Activated CD8-positive, alpha-beta T cell treated with anti-CD3 and anti-CD28 coated beads for 36 hours (primary cell): Measurements from ENCODE around the gene SIRPA. TPM values are rescaled to one million over a fixed set of nuclear protein-coding genes. Genes with fewer than 3 reads are reported as not detected.
"Not testable (repeated sequence)": the region's sequence is repeated elsewhere in the genome, so short reads cannot be mapped to it uniquely, and the experiment has no call there.

Experiments
- ATAC-seq: fragments of 200-7000 bp; cut with Tn5 transposase; one replicate; pipeline ENCODE4 v1.10.0; 2021; ENCODE audit warnings: mild to moderate bottlenecking, moderate library complexity
- CTCF ChIA-PET: fragments of 350-600 bp; sonication (Branson Sonifier 250); formaldehyde crosslinking; loops from one replicate; lab custom pipeline; 2021; ENCODE audit warnings: antibody characterized with exemption; lab: Charles Lee
- POLR2A ChIA-PET: fragments of 350-600 bp; sonication (Branson Sonifier 250); formaldehyde crosslinking; loops from one replicate; lab custom pipeline; 2021; ENCODE audit warnings: antibody characterized with exemption; lab: Charles Lee
- DNase-seq: peaks from one replicate; pipeline ENCODE4 v3.0.0-alpha.2; 2020
- H3K27ac Mint-ChIP-seq: one replicate; pipeline ENCODE4 v1.8.0; 2021; ENCODE audit warnings: mild to moderate bottlenecking, mixed read lengths
- H3K27me3 Mint-ChIP-seq: one replicate; pipeline ENCODE4 v1.8.0; 2021; ENCODE audit warnings: mixed read lengths
- H3K36me3 Mint-ChIP-seq: one replicate; pipeline ENCODE4 v1.8.0; 2021; ENCODE audit warnings: low read depth, mixed read lengths
- H3K4me1 Mint-ChIP-seq: one replicate; pipeline ENCODE4 v1.8.0; 2021; ENCODE audit warnings: low read depth, mixed read lengths
- H3K4me3 Mint-ChIP-seq: one replicate; pipeline ENCODE4 v1.8.0; 2021; ENCODE audit warnings: mild to moderate bottlenecking, moderate library complexity, mixed read lengths
- H3K9me3 Mint-ChIP-seq: one replicate; pipeline ENCODE4 v1.8.0; 2021; ENCODE audit warnings: mixed read lengths
- CTCF ChIP-seq: fragments of 200-600 bp; IDR thresholded peaks from one replicate; pipeline ENCODE4 v1.8.0; 2022; ENCODE audit warnings: antibody characterized with exemption, mild to moderate bottlenecking
- intact Hi-C: fragments of 100-400 bp; cut with micrococcal nuclease; formaldehyde crosslinking; loops from one replicate; pipeline ENCODE4 v1.10.0; 2022
- total RNA-seq, 2 experiments: library from RNA; stranded (reverse); gene quantifications; one replicate each; pipeline ENCODE4 v1.2.3, GENCODE V29; 2021

SIRPA gene
- total RNA-seq, 2 experiments from 2014 or later = 0.09 TPM

GRCh38 chr20:1908191-1908590, 13.0 kb downstream of the SIRPA start:
- ATAC-seq (no peak), DNase-seq (no peak)
- H3K27me3 Mint-ChIP-seq = peaks cover 10% of the 10 kb centered on the region
- no peaks in the 10 kb centered on the region for H3K9me3 Mint-ChIP-seq
- peaks cover 6% of the 10 kb centered on the region for H3K4me1 Mint-ChIP-seq
- no peak overlapping the region for H3K4me3 Mint-ChIP-seq
- intact Hi-C loops = no loop called here
- no peaks in the 10 kb centered on the region for H3K36me3 Mint-ChIP-seq
- ChIA-PET POLR2A (no interaction called here), CTCF (no interaction called here)
- H3K27ac Mint-ChIP-seq = no peak overlapping the region
- no peak for TF ChIP-seq CTCF

GRCh38 chr20:1909097-1909496, 13.9 kb downstream of the SIRPA start:
- H3K4me1 Mint-ChIP-seq = peaks cover 6% of the 10 kb centered on the region
- no peaks in the 10 kb centered on the region for H3K9me3 Mint-ChIP-seq
- DNase-seq = no peak
- H3K27ac Mint-ChIP-seq = no peak overlapping the region
- intact Hi-C loops = no loop called here
- ChIA-PET POLR2A (no interaction called here), CTCF (no interaction called here)
- no peaks in the 10 kb centered on the region for H3K36me3 Mint-ChIP-seq
- H3K4me3 Mint-ChIP-seq = no peak overlapping the region
- ATAC-seq = no peak
- no peak for TF ChIP-seq CTCF
- peaks cover 7% of the 10 kb centered on the region for H3K27me3 Mint-ChIP-seq

- ChIA-PET CTCF (interaction anchor here (1.1 kb wide), 1 partner anchor 12 kb away, joined by 4 read pairs; no protein-coding TSS in a partner anchor), POLR2A (no interaction called here)
- Mint-ChIP-seq H3K27me3 (peaks cover 7% of the 10 kb centered on the region), H3K9me3 (no peaks in the 10 kb centered on the region), H3K36me3 (no peaks in the 10 kb centered on the region), H3K4me1 (peaks cover 3% of the 10 kb centered on the region), H3K4me3 (no peak overlapping the region), H3K27ac (no peak overlapping the region)
- intact Hi-C loops = no loop called here
- no peak for ATAC-seq
- TF ChIP-seq CTCF = no peak
- DNase-seq = no peak
Measured at GRCh38 chr20:1911536-1911935, 16.3 kb downstream of the SIRPA start.

GRCh38 chr20:1912053-1912452, 16.8 kb downstream of the SIRPA start:
- no peak for TF ChIP-seq CTCF
- intact Hi-C loops = no loop called here
- Mint-ChIP-seq H3K4me1 (no peaks in the 10 kb centered on the region), H3K9me3 (no peaks in the 10 kb centered on the region), H3K36me3 (no peaks in the 10 kb centered on the region), H3K27me3 (peaks cover 6% of the 10 kb centered on the region), H3K4me3 (no peak overlapping the region), H3K27ac (no peak overlapping the region)
- ATAC-seq (no peak), DNase-seq (no peak)
- POLR2A ChIA-PET = no interaction called here
- CTCF ChIA-PET = no interaction called here

- no peak for TF ChIP-seq CTCF
- H3K27me3 Mint-ChIP-seq = peaks cover 6% of the 10 kb centered on the region
- ATAC-seq (no peak), DNase-seq (no peak)
- no peaks in the 10 kb centered on the region for H3K9me3 Mint-ChIP-seq
- CTCF ChIA-PET = interaction anchor here (1.0 kb wide), 1 partner anchor 53 kb away, joined by 3 read pairs; no protein-coding TSS in a partner anchor
- H3K4me1 Mint-ChIP-seq = no peaks in the 10 kb centered on the region
- no peaks in the 10 kb centered on the region for H3K36me3 Mint-ChIP-seq
- POLR2A ChIA-PET = no interaction called here
- intact Hi-C loops = no loop called here
- no peak overlapping the region for H3K4me3 Mint-ChIP-seq
- H3K27ac Mint-ChIP-seq = no peak overlapping the region
Measured at GRCh38 chr20:1912646-1913045, 17.4 kb downstream of the SIRPA start.

- H3K9me3 Mint-ChIP-seq, CTCF ChIA-PET, H3K36me3 Mint-ChIP-seq, H3K27ac Mint-ChIP-seq, POLR2A ChIA-PET, intact Hi-C loops, H3K4me3 Mint-ChIP-seq, H3K27me3 Mint-ChIP-seq, H3K4me1 Mint-ChIP-seq, ATAC-seq, DNase-seq: not testable (repeated sequence)
Measured at GRCh38 chr20:1915233-1915632, 20.0 kb downstream of the SIRPA start.
